KOPT-K1 (cell line): ENCODE data around the gene SUFU.
A peak's percentile ranks its signal among the peaks of the same experiment; 100 is the strongest.

ENCODE experiments used
- H3K27ac ChIP-seq: fragments of 200-600 bp; sonication (generic); 2 replicates; pipeline ENCODE4 v1.5.1; 2016; ENCODE audit warnings: antibody characterized with exemption, mild to moderate bottlenecking, low read depth, low read length; ENCODE audit not compliant: poor library complexity, severe bottlenecking
- H3K36me3 ChIP-seq: fragments of 200-600 bp; sonication (generic); 2 replicates; pipeline ENCODE4 v1.5.1; 2017; ENCODE audit warnings: antibody characterized with exemption, mild to moderate bottlenecking, low read length, moderate library complexity; ENCODE audit not compliant: insufficient read depth
- H3K9me3 ChIP-seq: fragments of 200-600 bp; sonication (generic); 2 replicates; pipeline ENCODE4 v1.5.1; 2017; ENCODE audit warnings: antibody characterized with exemption, low read length, mild to moderate bottlenecking; ENCODE audit not compliant: insufficient read depth, poor library complexity, severe bottlenecking

Gene SUFU

GRCh38 chr10:102681696-102682095, 177.9 kb downstream of the SUFU start:
- Histone ChIP-seq H3K9me3 (no peaks in the 10 kb centered on the region), H3K27ac (peak overlapping the region; percentile 12), H3K36me3 (peaks cover 14% of the 10 kb centered on the region)

- Histone ChIP-seq H3K9me3 (no peaks in the 10 kb centered on the region), H3K36me3 (peaks cover 14% of the 10 kb centered on the region)
Measured at GRCh38 chr10:102682416-102682815, 178.6 kb downstream of the SUFU start.

GRCh38 chr10:102682981-102683380, 179.2 kb downstream of the SUFU start:
- H3K36me3 ChIP-seq, result peaks cover 14% of the 10 kb centered on the region
- H3K27ac ChIP-seq, result no peak overlapping the region
- no peaks in the 10 kb centered on the region for H3K9me3 ChIP-seq

More at GRCh38 chr10:102682416-102682815, 178.6 kb downstream of the SUFU start:
- H3K27ac ChIP-seq, result no peak overlapping the region
